ENCODE data around the gene FNIP2.
"Not testable (repeated sequence)": the region's sequence is repeated elsewhere in the genome, so short reads cannot be mapped to it uniquely, and the experiment has no call there.

FNIP2 gene

GRCh38 chr4:158763462-158763861 lies 5.4 kb upstream of the FNIP2 start:
- no peak for DNase-seq

- no peak for DNase-seq
Measured at GRCh38 chr4:158766434-158767044, 2.3 kb upstream of the FNIP2 start.

- no peak for DNase-seq
Measured at GRCh38 chr4:158767451-158767850, 1.4 kb upstream of the FNIP2 start.

GRCh38 chr4:158769175-158769921 lies 522 bp downstream of the FNIP2 start:
- DNase-seq = peak; percentile 54

DNA sequence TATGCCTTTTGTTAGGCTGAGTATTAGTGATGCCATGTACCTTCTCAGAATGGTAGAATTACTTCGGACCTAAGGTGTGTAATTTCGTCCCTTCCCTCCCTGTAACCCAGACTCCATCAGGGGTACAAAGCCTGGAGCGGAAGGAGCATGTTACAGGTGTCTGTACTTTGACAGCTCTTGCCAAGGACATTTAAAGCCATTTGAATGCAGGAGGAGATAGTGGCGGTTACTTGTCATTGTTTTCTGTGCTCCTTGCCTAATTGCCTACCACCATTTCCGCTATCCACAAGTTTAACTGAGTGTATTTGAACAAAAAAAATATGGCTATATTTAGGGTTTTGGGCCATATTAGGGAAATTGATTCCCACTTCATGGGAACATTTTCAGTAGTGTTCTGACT lies 1.8 kb downstream of the FNIP2 start:
- no peak for DNase-seq

DNA sequence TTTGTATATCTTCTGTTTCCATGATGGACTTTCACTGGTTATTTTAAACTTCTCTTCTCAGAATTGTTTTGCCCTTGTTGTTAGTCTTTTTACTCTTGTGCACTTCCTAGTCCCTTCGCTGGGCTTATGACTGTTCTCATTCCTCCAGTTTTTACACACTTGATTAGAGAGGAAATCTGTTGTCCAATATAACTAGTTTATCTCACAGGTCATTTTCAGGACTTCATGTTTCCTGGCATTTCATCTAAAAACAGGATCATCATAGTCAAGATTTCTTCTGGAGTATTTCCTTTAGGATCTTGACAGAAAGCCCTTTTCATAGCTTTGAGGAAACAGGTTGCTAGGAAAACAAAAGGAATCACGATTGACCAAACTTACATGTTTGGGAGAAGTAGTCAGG lies 3.0 kb downstream of the FNIP2 start:
- DNase-seq = no peak

- no peak for DNase-seq
Measured at GRCh38 chr4:158775091-158775651, 6.3 kb downstream of the FNIP2 start.

GRCh38 chr4:158776106-158776505 lies 7.3 kb downstream of the FNIP2 start:
- DNase-seq = no peak

DNA sequence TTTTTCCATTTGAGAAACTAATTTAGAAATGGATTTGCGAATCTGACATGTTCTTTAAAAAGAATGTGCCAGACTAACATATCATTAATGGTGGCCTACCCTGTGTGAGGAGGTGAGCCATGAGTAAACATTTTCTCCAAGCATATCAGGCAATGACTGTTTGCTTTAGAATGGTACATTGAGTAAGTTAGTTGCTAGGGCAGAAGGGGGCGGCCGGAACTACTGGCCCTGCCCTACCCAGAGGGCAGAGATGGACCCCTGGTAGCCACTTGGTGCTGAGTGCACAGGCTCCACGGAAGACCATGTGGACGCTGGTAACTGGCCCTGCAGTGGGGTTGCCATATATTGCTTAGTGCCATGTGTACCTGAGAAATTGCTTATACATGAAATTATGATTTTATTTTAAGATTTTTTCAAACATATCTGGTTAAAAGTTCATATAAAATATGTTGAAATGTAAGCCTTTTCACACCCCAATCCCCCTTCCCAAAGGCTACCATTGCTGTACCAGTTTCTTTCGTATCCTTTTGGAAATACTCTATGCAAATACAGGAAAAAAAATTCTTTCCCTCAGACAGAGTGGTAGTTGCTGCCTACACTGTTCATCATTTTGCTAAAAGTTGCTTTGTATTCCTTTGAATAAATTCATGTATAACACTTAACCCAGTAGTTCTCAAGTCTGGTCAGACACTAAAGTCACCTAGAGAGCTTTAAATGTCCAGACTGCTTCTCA lies 8.8 kb downstream of the FNIP2 start:
- DNase-seq = no peak

GRCh38 chr4:158778156-158778711 lies 9.4 kb downstream of the FNIP2 start:
- DNase-seq = peak; percentile 21

- no peak for DNase-seq
Measured at GRCh38 chr4:158778712-158779111, 9.9 kb downstream of the FNIP2 start.

GRCh38 chr4:158781963-158782362 lies 13.1 kb downstream of the FNIP2 start:
- no peak for DNase-seq

GRCh38 chr4:158782551-158783360 lies 13.9 kb downstream of the FNIP2 start:
- DNase-seq = no peak

GRCh38 chr4:158783785-158784184 lies 15.0 kb downstream of the FNIP2 start:
- no peak for DNase-seq

DNA sequence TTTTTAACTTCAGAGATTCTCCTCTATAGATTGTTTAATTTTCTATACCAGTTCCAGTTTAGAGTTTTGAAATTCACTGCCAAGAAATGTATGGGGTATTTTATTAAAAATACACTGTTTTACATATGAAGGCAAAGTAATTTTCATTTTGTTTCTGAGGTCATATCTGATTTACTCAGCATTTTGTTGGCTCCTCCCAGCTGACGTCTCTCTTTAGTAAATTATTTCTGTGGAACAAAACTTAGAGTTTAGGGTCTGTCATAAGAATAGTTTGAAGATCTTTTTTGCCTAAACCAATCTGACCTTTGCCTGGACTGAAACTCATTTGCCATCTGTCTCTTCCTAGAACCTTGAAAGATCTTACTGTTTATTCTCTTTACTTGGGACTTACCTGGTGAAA lies 16.9 kb downstream of the FNIP2 start:
- no peak for DNase-seq

DNA sequence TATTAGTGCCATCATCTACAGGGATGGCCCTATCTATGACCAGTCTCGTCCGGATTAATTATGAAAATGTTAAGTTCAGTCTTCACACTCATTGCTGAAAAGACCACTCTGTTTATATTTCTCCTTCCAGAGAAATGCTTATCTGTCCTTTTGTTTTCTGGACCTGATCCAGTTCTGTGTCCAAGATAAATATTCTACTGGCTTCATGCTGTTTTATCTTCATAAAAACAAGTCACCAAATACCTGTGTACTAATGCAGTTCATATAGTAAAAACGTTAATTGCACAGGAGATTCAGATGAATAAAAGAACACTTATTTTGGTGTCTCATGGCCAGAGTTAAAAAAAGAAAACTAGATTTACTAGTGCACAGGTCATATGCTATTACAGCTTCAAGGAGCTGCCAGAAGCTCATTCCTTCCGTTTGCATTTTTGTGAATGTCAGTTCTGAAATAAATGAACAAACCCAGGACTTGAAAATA lies 17.3 kb downstream of the FNIP2 start:
- no peak for DNase-seq

DNA sequence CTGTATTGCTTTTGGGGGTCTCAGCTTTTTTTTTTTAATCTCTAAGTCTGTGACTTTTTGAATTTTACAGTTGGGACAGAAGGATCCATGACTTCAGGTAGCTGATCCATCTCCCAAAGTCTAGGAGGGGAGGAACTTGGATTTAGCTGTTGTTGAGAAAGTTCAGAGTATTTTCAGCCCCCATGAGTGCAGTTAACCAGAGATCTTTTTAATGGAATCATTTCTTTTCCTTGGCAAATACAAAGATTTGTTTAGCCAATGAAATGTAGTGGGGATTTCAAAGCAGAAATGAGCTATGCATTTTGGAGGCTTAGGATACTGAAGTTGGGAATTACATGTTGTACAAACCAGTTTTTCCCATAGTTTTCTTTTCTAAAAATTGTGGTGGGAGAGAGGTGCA lies 18.1 kb downstream of the FNIP2 start:
- no peak for DNase-seq

DNA sequence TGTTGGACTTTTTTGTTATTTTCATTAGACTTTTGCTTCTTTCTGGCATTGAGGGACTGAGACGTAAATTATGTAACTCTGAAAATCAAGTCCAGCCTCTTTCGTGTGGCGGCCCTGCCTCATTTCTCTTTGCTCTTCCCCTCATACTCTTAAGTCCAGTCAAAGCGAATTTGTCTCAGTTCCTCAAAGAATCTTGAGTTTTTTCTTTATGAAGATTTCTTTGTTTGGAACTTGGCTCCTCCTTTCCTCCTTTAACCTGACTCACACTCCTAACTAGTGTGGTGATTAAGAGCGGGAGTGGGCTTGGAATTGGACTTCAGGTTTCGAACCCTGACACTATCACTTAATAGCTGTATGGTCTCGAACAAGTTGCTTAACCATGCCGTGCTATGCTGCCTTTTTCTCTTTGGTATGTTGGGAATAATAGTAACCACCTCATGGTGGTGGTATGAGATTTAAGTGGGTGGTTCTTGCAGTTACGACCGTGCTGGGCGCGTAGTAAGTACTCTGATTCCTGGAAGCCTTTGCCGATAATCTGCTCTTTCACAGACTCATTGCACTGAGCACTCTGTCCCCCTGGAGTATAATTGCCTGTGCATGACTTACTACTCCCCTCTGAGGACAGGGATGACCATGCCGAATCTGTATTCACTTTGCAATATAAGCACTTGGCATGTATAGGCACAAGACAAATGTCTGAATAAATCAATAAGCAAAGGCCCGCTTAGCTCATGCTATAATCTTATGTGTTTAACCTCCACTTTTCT lies 19.1 kb downstream of the FNIP2 start:
- no peak for DNase-seq

DNA sequence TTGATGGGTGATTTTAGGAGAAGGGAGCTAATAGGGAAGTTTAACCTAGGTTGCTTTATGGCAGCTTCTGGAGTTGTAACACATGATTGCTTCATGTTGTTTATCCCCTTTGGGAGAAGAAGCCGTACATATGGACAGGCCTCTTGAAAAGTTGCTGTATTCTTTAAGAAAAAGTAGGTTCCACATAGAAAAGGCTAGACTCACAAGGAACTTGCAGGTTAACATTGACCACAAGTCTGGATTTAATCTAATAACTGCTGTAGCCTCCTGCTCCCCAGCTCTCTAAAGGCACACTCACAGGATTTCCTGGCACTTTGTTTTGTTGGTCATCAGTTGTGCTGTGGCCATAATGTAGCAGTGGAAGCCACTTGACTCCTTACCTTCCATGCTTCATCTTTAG lies 19.7 kb downstream of the FNIP2 start:
- DNase-seq = no peak

- no peak for DNase-seq
Measured at GRCh38 chr4:158789853-158790252, 21.0 kb downstream of the FNIP2 start.

DNA sequence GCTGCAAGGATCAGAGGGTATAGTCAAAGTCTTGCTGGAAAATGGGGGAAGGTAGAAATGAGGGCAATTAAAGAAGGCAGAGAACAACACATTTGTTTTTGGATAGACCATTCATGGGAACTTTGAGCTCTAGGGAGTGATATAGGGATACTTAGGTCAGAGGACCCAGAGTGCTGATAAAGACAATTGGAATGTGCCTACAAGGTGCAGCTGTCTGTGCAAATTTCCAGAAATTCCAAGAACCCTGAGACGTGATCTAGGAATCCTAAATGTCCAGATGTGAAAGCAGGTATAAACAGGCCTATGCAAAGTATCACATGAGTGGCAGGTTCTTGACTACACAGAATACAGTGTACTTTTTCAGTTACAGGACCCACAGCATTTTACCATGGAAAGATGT lies 24.2 kb downstream of the FNIP2 start:
- no peak for DNase-seq

DNA sequence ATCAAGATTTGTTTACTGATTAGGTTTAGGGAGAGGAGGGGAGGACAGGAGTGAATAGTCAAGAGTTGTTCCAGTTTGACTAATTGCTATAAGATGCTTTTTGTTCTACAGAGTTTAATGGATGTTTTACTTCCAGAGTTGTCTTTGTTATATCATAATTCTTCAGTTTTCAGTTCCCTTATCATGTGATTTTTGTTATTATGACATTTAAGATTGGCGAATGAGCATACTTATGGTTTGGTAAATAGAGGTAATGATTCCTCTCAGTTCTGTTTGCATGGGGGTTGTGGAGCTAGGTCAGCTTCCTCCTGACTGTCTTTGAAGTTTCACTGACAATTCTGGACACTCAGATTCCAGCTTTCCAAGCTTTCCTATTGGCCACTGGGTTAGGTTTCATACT lies 24.6 kb downstream of the FNIP2 start:
- DNase-seq = not testable (repeated sequence)
